NOMO-1 treated with DMSO at 0.1 percent for 48 hours (cell line): ENCODE data around the gene TTC38.
"Not testable (repeated sequence)": the region's sequence is repeated elsewhere in the genome, so short reads cannot be mapped to it uniquely, and the experiment has no call there.

Experiments
- DNase-seq: peaks from one replicate; lab custom pipeline; 2025; ENCODE audit not compliant: unreplicated experiment; lab: John Stamatoyannopoulos, UW

TTC38 gene

DNA sequence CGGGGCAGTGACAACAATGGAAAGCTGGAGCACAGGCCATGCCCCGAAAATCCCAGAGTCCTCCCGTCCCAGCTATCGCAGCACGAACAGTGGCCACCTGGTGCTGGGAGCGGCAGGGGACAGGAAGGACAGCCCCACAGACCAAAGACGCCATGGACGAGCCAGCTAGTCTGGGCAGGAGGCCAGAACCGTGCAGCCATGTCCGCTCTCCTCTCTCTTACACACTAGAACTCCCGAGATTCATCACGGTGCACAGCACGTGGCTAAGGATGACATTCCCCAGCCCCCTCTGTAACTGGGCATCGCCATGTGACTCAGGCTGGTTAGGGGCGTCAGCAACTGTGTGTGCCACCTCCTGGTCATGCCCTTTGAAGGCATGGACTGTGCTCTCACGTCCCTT, 22.3 kb upstream of the TTC38 start:
- no peak for DNase-seq

DNA sequence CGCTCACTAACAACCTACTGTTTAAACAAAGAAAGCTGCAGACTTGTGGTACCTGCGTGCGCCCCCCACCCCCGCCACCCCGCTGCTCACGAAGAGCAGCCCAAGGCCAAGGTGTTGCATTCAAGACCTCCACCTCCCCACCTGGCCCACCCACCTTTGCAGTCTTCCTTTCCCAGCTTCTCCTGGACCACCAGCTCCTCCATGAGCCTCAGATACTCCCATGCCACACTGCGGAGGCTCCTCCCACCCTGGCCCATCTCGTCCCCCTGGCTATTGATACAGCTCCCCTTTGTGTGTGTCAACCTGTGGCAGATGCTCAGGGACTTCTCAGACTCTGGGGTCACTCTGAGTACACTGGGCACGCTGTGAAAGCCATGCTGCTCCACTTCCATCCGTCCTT, 21.6 kb upstream of the TTC38 start:
- no peak for DNase-seq

DNA sequence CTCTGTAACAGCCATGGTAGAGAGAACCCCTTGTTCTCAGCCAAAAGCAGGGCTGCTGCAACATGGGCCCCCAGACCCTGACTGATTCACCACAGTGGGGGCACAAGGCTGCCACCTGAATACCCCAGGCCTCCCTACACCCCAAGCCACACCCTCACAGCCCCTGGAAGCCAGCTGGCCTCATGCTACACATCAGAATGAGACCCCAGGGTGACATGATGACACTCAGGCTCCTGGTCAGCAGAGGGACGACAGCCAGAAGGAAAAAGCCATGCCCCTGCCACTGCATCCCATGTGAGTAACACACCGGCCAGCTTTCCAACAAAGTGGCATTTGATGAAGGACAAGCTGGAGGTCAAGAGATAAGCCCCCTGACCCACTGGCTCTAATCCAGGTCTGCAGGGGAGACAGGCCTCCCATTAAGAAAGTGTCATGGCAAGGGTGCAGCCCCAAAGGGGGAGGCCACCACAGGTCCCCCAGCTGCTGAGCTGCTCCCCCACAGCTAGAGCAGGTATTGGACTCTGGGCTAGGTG, 20.3 kb upstream of the TTC38 start:
- no peak for DNase-seq

DNA sequence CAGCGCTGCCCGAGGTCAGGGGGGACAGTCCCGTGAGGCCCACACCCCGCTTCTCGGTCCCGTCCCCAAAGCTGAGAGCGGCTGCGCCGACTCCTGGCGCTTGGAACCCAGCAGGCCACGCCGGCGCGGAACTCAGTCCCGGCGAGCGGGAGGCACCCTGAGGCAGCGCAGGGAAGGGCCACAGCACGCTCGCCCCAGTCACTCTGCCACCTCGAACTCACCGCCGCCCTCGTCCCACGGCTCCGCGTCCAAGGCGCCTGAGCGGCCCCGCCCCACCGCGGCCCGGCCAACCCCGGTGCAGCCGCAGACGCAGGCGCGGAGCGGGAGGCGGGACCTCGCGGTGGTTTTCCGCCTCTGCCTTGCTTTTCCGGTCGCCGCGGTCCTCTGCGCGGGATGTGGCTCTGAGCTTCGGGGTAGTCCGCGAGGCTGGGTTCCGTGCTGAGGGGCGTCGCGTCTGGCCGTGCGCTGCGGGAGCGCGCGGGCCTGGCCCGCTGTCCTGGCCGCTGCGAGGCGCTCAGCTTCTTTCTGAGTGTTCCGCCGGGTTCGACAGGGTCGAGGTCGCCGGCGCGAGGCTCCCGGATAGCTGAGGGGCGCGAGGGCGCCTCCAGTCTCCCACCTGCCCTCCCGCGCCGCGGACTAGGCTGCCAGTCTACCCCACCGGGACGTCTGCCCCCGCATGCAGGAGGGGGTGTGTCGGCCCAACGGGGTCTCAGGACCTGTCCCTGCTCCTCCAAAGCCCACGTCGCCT, 17.6 kb upstream of the TTC38 start, which contains the start of gene CDPF1:
TSS of gene CDPF1 (minus strand) at position 259 of the 748 bp plus-strand sequence. CDS start 2,009 bp downstream, outside the sequence.
- peak; percentile 89 for DNase-seq

DNA sequence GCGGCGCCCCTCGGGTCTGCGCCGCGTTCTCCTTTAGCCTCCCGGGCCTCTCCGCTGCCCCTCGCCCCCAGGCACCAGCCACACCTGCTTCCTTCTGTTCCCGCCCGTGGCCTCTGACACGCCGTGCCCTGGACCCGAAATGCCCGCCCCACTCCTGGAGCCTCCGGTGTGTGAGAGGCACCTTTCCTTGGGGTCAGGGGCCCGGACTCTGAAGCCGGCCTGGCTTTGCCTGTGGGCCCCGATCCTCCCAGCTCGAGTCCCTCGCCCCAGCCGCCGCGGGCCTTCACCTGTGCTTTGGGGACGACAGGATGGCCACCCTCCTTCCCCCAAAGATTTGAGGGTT, 17.1 kb upstream of the TTC38 start:
- DNase-seq = no peak

DNA sequence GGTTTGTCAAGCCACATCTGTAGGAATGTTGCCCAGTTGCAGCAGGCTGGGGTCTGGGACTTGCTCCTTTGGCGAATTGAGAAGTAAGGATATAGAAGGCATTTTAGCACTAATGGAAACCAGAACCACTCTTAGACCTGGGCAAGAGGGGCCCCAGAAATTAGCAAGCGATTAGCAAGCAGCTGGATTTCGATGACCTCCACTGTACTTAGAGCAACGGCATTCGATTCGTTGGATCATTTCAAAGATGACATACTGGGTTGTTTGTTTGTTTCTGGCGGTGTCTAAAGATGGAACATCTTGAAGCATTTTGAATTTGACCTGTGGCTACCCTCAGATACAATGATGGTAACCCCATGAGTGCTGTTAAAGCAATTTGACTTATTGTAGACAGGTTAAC, 16.5 kb upstream of the TTC38 start:
- DNase-seq = no peak

DNA sequence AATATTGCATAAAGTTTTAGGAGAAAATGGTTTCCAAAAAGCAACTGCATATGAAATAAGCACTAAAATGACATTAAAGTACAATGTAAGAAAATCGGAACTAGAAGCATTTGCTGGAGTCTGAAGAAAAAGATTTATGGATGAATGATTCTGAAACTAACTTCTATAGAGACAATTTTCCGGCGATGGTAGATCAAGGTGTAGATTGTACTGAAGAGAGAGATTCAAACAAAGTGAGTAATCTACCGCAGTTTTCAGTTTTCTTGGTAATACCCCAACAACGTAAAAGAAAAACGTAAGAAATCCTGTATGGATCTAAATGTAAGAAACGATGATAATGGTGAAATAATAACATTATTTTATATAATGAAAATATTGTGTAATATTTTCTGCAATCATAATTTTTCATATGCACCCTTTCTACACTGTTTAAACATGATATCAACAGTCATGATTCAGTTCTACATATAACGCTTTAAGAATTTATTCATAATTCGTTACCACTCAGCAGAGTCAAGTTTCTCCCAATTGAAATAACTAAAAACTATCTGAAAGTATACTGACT, 15.9 kb upstream of the TTC38 start:
- DNase-seq = no peak

DNA sequence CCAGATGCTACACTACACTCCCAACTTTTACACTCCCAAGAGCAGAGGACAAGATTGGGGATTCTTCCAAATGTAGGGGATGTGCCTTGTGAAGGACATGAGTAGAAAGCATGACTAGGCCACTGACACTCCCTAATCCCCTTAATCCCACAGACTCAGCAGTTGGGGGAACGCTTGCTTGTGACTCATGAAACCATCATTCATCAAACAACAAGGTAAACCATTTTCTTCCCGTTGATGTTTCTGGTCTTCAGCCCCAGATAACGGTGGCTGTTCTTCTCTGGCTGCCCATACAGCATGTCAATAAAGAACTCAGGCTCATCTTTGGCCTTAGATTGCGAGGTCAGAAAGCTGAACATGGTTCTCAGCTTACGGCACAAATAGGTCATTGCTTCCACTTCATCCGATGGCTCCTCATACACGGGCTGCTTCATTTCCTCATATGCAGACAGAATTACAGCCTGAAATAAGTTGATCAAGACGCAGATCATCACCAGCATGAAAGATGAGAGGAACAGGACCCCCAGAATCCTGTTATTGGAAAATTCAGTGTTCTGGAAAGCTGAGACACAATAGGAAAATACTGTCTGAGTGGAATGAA, 11.3 kb upstream of the TTC38 start:
- DNase-seq = no peak

DNA sequence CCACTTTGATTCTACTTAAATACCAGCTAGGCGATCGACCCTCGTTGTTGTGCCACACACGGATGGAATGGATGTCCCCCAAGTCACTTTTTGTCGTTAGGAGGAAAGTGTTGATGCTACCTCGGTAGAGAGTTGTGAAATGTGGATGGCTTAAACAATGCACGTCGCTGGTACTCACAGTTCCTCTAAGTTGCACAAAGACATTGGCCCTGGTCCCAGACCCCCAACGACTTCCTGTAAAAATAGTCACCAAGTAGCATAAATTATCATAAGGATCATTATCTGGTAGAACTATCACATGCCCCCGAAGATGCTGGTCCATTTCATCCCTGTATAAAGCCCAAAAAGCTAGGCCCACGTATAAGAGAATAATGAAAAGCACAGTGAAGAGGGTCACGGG, 8.4 kb upstream of the TTC38 start:
- DNase-seq = peak; percentile 62

DNA sequence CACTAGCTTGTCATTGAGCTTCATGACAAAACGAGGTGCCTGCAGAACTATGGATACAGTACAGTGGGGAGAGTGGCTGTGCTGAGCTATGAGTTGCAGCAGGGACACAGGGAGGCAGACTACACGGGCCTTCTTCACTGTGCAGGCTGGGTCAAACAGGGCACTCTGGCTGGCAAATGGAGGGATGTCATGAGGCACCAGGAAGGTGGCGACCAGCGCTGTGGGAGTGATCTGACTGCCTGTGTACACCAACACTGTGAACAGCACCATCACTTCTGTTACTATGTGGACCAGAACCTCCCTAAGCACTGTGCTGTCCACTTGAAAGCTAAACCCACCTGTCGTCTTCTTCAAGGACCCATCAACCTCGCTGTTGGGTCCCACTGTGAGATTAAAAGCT, 7.8 kb upstream of the TTC38 start:
- no peak for DNase-seq

DNA sequence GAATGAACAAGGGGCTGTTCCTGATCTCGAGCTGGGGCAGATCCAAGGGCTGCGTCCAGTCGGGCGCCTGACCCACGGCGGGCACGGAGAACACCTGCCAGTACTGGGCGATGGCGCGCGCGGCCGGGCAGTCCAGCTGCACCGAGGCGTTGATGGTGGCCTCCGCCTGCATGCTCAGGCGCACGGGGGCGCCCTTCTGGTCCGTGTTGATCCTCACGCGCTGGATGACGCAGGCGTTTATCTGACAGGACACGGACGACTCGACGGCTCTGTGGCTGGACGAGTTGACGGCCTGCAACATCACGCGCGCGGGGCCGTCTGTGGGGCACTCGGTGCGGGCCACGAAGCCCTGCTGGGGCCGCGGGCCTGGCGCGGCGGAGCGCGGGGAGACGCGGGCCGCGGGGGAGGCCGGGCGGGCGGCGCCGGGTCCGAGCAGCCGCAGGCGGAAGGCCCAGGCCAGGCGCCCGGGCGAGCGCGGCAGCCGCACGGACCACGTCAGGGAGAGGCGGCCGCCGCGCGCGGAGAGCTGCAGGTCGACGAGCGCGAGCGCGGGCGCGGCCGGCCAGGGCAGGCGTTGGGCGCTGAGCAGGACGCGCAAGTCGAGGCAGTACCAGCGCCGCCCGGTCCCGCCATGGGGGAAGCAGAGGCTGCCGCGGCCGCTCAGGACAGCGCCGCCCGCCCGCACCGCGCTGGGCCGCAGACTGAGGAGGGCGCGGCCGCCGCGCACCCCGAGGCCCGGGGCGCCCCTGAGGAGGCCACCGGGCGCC, 5.2 kb upstream of the TTC38 start:
- DNase-seq = no peak

DNA sequence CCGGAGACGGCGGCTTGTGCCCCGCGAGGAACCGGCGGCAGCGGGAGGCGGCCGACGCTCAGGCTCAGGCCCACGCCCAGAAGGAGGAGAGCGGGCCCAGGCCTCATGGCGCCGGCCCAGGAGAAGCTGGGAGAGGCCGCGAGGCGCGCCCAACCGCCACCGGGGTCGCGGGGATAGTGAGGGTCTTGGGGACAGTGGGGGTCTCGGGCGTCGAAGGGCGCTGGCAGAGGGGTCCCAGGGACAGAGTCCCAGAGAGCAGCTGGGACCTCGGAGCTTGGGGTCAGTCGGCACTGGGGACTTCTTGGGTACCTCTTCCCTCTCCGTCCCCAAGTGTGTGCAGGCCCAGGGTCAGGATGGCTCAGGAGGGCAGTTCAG, 4.6 kb upstream of the TTC38 start, which contains the start of gene PKDREJ:
TSS of gene PKDREJ (minus strand) at position 128 of the 375 bp plus-strand sequence. CDS start at position 107, 21 bp downstream.
- no peak for DNase-seq

DNA sequence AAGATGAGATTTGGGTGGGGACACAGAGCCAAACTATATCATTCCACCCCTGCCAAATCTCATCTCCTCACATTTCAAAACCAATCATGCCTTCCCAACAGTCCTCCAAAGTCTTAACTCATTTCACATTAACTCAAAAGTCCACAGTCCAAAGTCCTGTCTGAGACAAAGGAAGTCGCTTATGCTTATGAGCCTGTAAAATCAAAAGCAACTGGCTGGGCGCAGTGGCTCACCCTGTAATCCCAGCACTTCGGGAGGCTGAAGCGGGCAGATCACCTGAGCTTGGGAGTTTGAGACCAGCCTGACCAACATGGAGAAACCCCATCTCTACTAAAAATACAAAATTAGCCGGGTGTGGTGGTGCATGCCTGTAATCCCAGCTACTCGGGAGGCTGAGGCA, 3.3 kb upstream of the TTC38 start:
- not testable (repeated sequence) for DNase-seq

DNA sequence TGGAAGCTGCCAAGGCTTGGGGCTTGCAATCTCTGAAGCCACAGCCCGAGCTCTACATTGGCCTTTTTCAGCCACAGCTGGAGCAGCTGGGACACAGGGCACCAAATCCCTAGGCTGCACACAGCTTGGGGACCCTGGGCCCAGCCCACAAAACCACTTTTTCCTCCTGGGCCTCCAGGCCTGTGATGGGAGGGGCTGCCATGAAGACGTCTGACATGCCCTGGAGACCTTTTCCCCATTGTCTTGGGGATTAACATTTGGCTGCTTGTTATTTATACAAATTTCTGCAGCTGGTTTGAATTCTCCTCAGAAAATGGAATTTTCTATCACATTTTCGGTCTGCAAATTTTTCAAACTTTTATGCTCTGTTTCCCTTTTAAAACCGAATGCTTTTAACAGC, 2.2 kb upstream of the TTC38 start:
- DNase-seq = not testable (repeated sequence)

DNA sequence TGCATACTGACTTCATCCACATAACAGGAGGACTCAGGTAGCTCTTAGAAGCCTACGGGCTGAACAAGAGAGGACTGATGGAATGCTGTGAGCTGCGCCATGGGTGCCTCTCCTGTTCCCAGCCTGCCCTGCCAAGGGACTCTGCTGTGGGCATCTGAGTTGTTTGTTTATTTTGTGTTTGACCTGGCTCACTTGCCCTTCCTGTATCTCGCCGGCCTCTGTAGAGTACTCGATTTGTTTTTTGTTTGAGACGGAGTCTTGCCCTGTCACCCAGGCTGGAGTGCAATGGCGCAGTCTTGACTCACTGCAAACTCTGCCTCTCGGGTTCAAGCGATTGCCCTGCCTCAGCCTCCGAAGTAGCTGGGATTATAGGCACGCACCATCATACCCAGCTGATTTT, 1.8 kb downstream of the TTC38 start:
- DNase-seq = no peak

DNA sequence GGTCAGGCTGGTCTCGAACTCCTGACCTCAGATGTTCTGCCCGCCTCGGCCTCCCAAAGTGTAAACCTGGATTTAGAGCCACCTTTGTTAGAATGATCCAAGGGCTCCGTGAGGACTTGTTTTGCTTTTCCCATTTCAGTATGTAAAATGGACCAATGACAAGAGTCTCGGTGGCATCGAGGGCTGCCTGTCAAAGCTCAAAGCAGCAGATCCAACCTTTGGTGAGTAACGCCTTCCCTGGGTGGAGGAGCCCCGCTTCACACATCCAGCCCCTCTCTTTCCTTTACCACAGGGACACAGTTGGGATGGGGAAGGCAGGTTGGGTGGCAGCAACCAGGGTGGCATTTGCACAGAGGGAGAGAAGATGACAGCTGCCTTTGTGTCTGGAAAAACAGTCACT, 4.4 kb downstream of the TTC38 start:
- no peak for DNase-seq

DNA sequence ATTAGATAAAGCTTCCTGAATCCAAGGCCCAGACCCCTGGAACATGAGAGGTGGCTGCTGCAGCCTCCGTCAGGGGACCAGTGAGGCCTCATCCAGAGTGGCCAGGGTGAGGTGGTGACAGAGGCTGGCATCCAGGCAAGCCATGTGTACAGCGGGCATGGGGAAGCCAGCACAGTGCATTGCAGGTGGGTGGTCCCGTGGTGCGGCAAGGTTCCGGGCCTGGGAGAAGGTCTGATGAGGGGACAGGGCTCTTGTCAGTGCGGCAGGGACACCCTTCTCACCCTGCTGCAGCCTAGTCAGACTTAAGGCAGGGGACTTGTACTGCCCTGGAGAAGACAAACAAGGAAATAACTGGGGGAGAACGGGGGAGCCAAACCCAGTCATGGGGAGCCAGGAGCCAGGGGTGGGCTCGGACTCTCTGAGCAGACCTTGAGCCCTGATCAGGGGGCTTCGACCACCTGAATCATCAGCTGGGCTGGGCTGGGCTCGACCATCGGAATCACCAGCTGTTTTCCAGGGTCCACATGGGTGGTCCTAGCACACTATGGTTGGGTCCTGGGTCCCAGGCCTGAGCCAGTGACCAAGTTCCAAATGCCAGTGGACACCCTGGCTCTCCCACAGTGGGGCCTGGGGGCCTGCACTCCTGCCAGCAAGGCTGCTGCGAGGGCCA, 5.1 kb downstream of the TTC38 start:
- DNase-seq = no peak

DNA sequence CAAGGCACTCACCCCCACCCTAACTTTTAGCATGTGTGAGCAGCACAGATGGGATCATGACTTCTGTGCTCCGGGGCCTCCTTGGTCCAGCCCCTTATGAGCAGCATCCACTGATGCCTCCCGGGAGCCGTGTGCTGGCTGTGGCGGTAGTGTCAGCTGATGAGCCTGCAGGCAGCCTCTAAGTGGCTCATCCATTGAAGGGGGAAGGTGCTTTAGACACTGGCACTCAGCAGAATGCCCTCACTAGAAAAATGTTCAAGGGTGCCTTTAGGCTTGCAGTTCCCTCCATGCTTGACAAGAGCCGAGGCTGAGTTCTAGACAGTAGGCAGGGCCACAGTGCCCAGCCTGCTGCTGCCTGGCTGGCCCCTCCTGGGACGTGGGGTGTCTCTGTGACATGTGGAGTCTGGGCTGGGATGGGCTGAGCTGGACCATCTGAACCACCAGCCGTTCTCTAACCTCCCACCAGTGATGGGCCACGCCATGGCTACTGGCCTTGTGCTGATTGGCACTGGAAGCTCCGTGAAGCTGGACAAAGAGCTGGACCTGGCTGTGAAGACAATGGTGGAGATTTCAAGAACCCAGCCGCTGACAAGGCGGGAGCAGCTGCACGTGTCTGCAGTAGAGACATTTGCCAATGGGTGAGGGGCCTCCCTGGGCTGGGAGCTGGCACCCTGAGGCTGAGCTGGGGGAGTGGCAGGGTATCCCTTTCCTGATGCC, 5.8 kb downstream of the TTC38 start:
- no peak for DNase-seq

DNA sequence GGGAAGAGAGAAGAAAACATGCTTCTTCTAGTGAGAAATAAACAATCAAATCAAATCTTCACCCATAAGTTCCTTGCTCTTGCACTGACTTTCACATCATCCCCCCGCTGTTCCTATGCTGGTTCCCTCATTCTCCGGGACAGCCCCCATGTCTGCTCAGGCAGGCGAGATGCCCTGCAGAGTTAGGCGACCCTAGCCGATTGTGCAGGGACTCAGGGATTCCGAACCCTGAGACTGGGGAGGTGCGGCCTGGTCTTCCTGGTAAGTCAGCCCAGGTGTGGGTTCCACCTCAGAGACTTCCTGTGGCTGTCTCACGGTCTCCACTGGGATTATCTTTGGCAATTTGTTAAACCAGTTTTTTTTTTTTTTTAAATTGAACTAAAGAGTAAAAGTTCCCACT, 6.6 kb downstream of the TTC38 start:
- DNase-seq = no peak

DNA sequence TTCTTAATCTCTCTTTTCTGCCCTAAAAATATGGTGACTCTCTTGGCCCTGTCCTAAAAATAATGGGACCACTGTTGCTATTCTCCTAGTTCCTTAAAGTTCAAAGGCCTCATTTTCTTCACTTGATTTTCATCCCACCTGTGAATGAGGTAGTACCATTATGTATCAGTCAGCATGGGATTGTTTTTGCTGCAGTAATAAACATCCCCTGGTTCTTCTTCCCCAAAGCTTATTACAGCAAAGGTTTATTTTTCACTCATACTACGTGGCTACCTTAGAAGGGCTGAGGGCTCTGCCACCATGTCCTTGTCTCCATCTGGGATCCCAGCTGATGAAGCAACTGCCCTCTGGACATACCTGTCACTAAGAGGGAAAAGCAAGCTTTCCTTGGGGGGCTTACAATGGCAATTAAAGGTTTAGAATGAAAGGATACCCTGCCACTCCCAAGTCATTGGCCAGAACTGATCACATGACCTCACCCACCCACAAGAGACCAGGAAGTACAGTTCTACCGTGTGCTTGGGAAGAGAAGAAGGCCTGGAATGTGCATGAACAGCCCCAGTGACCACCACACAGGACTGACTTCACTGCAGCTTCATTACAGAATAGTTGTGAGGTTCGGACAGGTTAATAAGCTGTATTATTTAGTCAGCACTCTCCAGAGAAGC, 7.8 kb downstream of the TTC38 start:
- no peak for DNase-seq
